HG03066 (cell line): ENCODE results near the gene ENO4.

Source experiments
- ATAC-seq: cut with Tn5 transposase; IDR thresholded peaks from one replicate; pipeline ENCODE4 v1.9.1; 2021; ENCODE audit warnings: low read depth; ENCODE audit not compliant: unreplicated experiment

Gene ENO4

DNA sequence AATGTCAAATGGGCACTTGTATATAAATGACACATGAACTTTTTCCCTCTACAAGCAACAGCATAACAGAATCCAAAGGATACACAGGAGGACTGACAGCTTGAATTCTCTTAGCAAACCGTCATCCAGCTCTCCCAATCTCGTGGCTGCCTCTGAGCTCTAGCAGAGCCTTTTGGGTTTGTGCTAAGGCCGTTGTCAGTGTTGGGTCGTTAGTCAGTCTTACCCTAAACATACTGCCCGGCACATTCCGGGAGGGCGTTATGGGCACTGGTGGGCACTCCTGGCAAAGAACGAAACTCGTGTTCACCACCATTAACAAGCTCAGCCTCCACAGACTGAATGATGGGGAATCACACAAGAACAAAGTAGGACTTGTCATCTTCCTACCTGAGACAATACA, 19.6 kb upstream of the ENO4 start:
- ATAC-seq = no peak

GRCh38 chr10:116831086-116831485, 18.2 kb upstream of the ENO4 start:
- no peak for ATAC-seq

GRCh38 chr10:116831790-116832189, 17.5 kb upstream of the ENO4 start:
- ATAC-seq = no peak

GRCh38 chr10:116833986-116834985, 15.0 kb upstream of the ENO4 start:
- no peak for ATAC-seq

DNA sequence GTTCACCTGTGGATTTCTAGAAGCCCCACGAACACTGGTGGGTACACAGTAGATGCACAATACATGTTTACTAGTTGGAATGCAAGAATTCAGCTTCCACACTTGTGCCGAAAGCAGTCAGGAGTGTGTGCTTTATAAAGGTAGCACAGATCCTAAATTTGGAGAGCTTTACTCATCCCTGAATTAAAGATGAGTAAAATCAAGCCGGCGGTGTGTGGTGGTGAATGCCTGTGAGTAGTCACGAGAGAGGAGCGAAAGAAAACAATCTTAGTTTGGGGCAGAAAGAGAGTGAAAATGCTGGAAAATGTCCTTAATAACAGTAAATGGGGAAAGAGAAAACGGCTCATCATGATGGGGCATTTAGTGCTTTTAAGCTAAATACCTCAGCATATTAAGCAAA, 13.6 kb upstream of the ENO4 start:
- no peak for ATAC-seq

DNA sequence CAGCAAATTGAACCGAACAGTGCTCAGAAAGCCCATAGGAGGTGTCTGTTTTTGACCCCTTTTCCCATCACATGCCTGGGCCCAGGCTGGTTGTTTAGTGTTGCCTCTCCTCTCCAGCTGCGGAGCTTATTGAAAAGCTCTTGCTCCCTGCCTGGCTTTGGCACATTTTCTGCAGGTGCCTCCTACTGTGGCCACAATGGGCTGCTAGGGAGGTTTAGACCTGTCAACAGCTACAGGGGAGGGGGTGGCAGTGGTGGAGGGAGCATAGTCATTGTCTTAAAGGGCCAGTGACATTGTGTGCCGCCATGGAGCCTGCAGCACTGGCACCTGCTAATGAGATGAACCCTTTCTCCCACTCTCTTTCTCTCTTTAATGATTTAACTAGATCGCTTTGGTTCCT, 13.2 kb upstream of the ENO4 start:
- no peak for ATAC-seq

GRCh38 chr10:116836902-116837523, 12.3 kb upstream of the ENO4 start:
- ATAC-seq = no peak

GRCh38 chr10:116838143-116838725, 11.1 kb upstream of the ENO4 start:
- peak; percentile 66 for ATAC-seq

DNA sequence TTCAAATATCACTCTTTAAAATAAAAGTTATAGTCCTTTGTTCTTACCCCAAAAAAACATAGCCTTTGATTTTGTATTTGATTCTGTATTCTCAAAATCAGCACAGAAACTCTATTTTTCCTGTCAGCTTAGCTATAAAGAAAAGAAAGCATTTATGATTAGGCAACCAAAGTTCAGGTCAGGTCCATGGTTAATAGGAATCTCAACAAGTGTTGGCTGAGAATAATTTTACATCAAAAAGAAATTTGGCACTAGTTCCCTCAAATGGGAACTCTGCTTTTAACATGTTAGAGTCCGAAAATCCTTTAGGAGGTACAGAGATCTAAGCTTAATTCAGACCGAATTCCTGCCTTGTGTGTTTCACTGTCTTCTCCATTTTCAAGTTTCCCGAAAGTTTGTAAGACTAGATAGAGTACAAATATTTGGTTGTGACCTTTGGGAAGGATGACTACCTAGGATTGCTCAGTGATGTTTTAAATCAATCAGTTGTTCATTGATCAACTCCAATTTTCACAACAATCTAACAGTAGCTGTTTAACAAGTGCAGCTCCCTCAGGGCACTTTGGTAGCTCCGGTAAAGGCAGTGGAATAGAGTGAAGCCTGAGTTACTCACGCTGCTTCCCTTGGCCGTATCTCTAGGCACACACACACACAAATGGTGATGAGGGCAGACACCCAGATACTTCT, 8.8 kb upstream of the ENO4 start:
- ATAC-seq = no peak

- ATAC-seq = no peak
Observed at GRCh38 chr10:116845823-116846222, 3.5 kb upstream of the ENO4 start.

DNA sequence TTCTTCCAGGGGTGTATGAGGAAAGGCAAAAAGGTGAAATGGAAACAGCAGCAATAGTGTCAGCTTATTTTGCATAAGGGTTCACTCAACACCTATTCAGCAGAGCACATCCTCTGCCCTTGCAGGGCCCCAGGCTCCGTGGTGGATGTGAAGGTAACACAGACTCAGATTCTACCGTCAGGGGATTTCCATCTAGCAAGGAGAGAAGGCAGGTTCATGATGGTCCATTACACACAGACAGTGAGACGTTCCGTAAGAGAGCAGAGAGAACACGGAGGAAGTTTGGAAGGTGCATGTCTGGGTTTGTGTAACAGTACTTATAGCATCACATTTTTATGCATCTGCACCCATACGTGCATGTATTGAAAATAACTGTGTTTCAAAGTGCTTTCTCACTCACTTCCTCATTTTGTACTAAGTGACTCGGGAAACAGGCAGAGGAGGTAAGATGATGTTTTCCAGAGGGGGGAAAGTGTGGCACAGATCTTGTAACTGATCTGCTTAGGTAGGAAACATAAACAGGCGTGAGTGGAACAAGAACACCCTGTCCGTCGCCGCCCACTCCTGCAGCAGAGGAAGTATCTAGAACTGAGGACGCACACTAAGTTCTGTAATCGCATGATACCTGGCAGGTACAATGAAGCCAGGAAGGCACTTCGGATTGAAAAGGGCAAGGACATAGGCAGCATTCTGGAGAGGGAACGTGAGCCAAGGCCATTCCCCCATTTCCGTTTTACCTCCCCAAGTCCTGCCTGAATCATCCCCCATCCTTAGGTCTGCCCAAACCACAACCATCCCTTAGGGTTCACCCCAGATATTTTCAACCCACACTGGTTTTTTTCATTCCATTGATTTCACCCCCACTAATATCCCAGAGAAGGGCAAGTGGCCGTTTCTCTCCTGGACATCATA, 1.0 kb upstream of the ENO4 start:
- peak; percentile 50 for ATAC-seq

- no peak for ATAC-seq
Observed at GRCh38 chr10:116848944-116849247, 403 bp upstream of the ENO4 start.

DNA sequence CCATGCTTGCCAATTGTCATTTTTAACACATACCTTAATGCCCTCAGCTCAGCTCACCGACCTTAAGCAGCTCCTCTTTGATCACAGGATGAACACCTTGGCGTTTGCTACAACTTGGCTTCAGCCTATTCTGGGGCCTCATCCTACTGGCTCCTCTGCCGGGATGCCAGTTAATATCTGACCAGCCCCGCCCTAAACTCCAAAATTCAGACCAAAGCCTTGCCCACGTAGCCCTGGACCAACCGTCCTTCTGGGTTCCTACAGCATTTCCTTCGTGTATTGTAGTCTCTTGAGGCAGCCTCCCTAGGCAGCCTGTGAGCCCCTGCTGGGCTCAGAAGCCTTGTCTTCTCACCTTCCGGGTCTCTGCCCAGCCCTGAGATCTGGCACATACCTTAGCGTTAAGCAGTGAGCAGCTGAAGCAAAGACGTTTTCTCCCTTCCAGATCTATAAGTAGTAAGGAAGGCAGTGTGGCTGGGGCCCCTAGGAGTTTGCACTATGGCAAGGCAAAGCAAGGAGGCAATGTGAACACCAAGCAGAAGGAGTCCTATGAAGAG, 836 bp downstream of the ENO4 start:
- no peak for ATAC-seq

DNA sequence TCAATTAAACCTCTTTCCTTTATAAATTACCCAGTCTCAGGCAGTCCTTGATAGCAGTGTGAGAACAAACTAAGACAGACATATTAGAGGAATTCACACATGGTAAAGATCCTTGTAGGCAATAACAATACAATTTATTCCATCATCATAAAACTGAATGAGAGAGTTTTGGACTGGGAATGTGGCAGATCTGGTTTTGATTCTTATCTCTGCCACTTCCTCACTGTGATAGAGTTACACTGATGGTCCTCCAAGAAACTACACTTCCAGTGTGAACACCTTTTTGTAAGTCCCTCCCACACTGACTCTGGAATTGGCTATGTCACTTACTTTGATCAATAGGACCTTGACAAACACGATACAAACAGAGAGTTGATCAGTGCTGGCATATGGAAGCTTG, 2.9 kb downstream of the ENO4 start:
- ATAC-seq = no peak

GRCh38 chr10:116853287-116853686, 4.0 kb downstream of the ENO4 start:
- no peak for ATAC-seq

- no peak for ATAC-seq
Observed at GRCh38 chr10:116853701-116854100, 4.4 kb downstream of the ENO4 start.

DNA sequence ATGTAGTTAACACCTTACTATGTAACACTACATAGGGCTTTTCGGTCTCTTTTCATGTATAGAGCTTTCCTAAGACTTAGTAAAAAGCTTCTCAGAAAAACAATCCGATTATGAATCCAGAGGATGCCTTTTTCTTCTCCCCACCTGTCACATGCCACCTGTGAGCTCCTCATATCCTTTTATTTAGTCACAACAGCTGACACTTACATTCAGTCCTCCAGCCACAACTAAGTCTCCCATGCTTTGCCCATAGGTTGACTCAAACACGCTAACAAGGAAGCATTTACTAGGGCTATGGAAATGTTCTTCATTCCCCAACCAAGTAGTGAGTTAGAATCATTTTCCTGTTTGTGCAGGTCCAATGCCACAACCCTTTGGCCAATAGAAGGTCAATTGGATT, 7.9 kb downstream of the ENO4 start:
- no peak for ATAC-seq

GRCh38 chr10:116861796-116862195, 12.5 kb downstream of the ENO4 start:
- no peak for ATAC-seq

GRCh38 chr10:116864436-116864835, 15.1 kb downstream of the ENO4 start:
- no peak for ATAC-seq

- ATAC-seq = no peak
Observed at GRCh38 chr10:116866066-116866465, 16.8 kb downstream of the ENO4 start.
